ENCODE data around the gene RUVBL2. TPM values are rescaled to one million over a fixed set of nuclear protein-coding genes. Genes with fewer than 3 reads are reported as not detected.

RUVBL2 gene
- total and polyA plus RNA-seq, 7 donors = 36.6 to 98.8 (median 58.1) TPM

DNA sequence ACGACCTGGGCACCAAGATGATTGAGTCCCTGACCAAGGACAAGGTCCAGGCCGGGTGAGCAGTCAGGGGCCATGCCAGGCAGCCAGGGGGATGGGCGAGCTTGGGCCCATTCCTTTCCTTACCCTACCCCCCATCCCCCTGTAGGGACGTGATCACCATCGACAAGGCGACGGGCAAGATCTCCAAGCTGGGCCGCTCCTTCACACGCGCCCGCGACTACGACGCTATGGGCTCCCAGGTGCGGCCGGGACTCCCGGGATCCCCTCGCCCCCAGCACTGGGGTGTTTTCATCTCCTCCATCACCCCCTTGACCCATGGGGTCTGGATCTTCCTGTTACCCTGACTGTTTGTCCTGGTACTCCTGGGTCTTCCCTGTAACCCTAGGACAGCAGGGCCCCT is 16.1 kb downstream of the RUVBL2 start:
- no peak for DNase-seq
- Histone ChIP-seq H3K9me3 (no peaks in the 10 kb centered on the region), H3K27me3 (no peaks in the 10 kb centered on the region), H3K4me3 (no peak overlapping the region), H3K4me1 (no peaks in the 10 kb centered on the region), H3K27ac (no peak overlapping the region), H3K36me3 (peaks cover 16 to 86% (median 37%) of the 10 kb centered on the region in 4 donors)
- WGBS, 2 donors = 95 to 96% methylated on average over 18 of the region's 18 CpGs
- TF ChIP-seq POLR2AphosphoS5 (IDR thresholded peaks at IDR 0.05) = no peak
- TF ChIP-seq EP300 (IDR thresholded peaks at IDR 0.05) = no peak
- no peak for TF ChIP-seq POLR2A (IDR thresholded peaks at IDR 0.05)
- TF ChIP-seq, protein P1, sequence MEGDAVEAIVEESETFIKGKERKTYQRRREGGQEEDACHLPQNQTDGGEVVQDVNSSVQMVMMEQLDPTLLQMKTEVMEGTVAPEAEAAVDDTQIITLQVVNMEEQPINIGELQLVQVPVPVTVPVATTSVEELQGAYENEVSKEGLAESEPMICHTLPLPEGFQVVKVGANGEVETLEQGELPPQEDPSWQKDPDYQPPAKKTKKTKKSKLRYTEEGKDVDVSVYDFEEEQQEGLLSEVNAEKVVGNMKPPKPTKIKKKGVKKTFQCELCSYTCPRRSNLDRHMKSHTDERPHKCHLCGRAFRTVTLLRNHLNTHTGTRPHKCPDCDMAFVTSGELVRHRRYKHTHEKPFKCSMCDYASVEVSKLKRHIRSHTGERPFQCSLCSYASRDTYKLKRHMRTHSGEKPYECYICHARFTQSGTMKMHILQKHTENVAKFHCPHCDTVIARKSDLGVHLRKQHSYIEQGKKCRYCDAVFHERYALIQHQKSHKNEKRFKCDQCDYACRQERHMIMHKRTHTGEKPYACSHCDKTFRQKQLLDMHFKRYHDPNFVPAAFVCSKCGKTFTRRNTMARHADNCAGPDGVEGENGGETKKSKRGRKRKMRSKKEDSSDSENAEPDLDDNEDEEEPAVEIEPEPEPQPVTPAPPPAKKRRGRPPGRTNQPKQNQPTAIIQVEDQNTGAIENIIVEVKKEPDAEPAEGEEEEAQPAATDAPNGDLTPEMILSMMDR (IDR thresholded peaks at IDR 0.05) = no peak
- intact Hi-C loops (cut with DNase I) = no loop called here

DNA sequence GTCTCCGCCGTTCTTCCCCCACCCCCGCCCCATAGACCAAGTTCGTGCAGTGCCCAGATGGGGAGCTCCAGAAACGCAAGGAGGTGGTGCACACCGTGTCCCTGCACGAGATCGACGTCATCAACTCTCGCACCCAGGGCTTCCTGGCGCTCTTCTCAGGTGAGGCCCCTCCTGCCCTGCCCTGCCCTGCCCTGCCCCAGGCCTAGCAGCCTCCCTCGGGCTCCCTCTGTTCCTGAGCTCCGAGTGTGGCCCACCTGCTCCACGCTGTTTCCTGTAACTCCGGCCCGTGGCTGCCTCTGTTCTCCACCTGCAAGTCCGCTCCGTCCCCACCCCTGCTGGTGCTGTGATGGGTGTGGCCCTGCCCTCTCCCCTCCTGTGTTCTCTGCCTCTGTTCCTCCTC is 16.8 kb downstream of the RUVBL2 start:
- WGBS, 2 donors = 91 to 94% methylated on average over 18 of the region's 18 CpGs
- no peak for TF ChIP-seq EP300 (IDR thresholded peaks at IDR 0.05)
- Histone ChIP-seq H3K9me3 (no peaks in the 10 kb centered on the region), H3K27me3 (no peaks in the 10 kb centered on the region), H3K27ac (no peak overlapping the region), H3K4me3 (no peak overlapping the region), H3K4me1 (no peaks in the 10 kb centered on the region), H3K36me3 (peaks cover 16 to 86% (median 36%) of the 10 kb centered on the region in 4 donors)
- intact Hi-C loops (cut with DNase I) = no loop called here
- DNase-seq = no peak

DNA sequence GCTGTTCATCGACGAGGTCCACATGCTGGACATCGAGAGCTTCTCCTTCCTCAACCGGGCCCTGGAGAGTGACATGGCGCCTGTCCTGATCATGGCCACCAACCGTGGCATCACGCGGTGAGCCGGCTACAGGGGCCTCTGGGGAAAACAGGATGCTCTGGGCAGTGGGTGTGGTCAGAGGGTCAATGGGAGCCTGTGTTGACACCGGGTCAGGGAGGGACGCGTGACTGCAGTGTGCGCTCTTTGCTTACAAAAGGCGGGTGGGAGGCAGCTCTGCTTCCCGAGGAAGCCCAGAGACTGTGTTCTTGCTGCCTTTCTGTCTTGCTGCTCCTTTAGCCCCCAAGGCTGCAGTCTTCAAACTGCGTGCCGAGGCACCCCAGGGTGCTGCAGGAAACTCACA is 17.5 kb downstream of the RUVBL2 start:
- whole genome bisulfite sequencing, 2 donors = 90 to 93% methylated on average over 17 of the region's 17 CpGs
- DNase-seq = no peak
- TF ChIP-seq, protein P1 (IDR thresholded peaks at IDR 0.05) = no peak
- TF ChIP-seq POLR2AphosphoS5 (IDR thresholded peaks at IDR 0.05) (no peak), EP300 (IDR thresholded peaks at IDR 0.05) (no peak), POLR2A (IDR thresholded peaks at IDR 0.05) (no peak)
- peaks cover 16 to 85% (median 30%) of the 10 kb centered on the region in 4 donors for H3K36me3 ChIP-seq
- no peaks in the 10 kb centered on the region for H3K9me3 ChIP-seq
- intact Hi-C loops (cut with DNase I) = no loop called here
- no peaks in the 10 kb centered on the region for H3K27me3 ChIP-seq
- no peak overlapping the region for H3K4me3 ChIP-seq
- no peaks in the 10 kb centered on the region for H3K4me1 ChIP-seq
- no peak overlapping the region for H3K27ac ChIP-seq

DNA sequence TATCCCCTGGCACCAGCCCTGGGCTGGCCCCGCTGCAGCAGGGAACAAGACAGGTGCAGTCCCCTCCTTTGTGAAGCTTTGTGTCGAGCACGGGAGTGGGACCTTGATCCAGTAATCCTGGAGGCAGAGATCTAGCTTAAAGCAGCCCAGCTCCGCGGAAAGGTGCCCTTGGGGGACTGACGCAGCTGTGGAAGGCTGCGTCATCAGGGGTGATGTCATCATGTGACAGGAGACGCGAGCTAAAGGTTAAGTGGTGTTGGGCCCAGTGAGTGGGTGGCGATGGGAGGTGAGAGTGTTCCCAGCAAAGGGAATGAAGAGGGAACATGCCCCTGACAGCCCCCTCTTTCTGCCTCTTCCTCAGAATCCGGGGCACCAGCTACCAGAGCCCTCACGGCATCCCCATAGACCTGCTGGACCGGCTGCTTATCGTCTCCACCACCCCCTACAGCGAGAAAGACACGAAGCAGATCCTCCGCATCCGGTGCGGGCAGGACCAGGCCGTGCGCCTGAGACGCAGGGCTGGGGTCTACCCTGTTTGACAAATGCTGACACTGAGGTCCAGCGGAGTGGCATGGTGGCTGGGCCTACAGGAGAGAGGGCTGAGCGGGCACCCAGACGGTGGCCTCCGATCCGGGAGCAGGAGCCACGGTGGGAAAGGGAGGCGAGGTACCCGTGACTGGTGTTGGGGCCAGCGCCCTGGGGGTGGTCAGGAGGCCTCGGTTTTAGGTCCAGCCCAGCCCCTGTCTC is 20.6 kb downstream of the RUVBL2 start:
- 94 to 96% methylated on average over 32 of the region's 32 CpGs for WGBS, 2 donors
- DNase-seq = no peak
- Histone ChIP-seq H3K36me3 (peaks cover 16 to 63% (median 17%) of the 10 kb centered on the region in 4 donors), H3K4me1 (peaks cover 0 to 21% (median 20%) of the 10 kb centered on the region in 4 donors), H3K27me3 (peaks cover 4 to 25% (median 18%) of the 10 kb centered on the region in 3 donors), H3K4me3 (no peak overlapping the region), H3K27ac (no peak overlapping the region), H3K9me3 (no peaks in the 10 kb centered on the region)
- intact Hi-C loops (cut with DNase I) = no loop called here
- TF ChIP-seq POLR2A (IDR thresholded peaks at IDR 0.05) (no peak), EP300 (IDR thresholded peaks at IDR 0.05) (no peak), POLR2AphosphoS5 (IDR thresholded peaks at IDR 0.05) (no peak)
- TF ChIP-seq, protein P1 (IDR thresholded peaks at IDR 0.05) = no peak

DNA sequence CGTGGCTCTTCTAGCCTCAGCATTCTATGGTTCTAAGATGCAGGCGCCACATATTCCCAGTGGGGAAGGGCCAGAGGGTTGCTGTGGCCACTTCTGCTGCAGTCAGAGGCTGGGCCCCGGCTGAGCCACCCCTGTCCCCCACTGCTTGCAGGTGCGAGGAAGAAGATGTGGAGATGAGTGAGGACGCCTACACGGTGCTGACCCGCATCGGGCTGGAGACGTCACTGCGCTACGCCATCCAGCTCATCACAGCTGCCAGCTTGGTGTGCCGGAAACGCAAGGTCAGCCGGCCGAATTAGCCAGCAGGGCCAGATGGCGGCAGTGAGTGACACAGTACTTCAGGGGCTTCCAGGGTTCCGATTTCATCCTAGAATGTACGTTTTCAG is 21.2 kb downstream of the RUVBL2 start:
- Histone ChIP-seq H3K36me3 (peaks cover 11 to 57% (median 14%) of the 10 kb centered on the region in 4 donors), H3K4me3 (no peak overlapping the region), H3K4me1 (peaks cover 0 to 25% (median 24%) of the 10 kb centered on the region in 4 donors), H3K27me3 (peaks cover 8 to 30% (median 24%) of the 10 kb centered on the region in 3 donors), H3K27ac (no peak overlapping the region), H3K9me3 (no peaks in the 10 kb centered on the region)
- TF ChIP-seq POLR2AphosphoS5 (IDR thresholded peaks at IDR 0.05) (no peak), POLR2A (IDR thresholded peaks at IDR 0.05) (no peak), EP300 (IDR thresholded peaks at IDR 0.05) (no peak)
- TF ChIP-seq, protein P1 (IDR thresholded peaks at IDR 0.05) = no peak
- intact Hi-C loops (cut with DNase I) = no loop called here
- 92 to 96% methylated on average over 18 of the region's 18 CpGs for WGBS, 2 donors
- no peak for DNase-seq
